Endodermal cell (in vitro differentiated cells): ENCODE measurements around the gene SLC49A4. TPM values are rescaled to one million over a fixed set of nuclear protein-coding genes. Genes with fewer than 3 reads are reported as not detected.
"Not testable (repeated sequence)": the region's sequence is repeated elsewhere in the genome, so short reads cannot be mapped to it uniquely, and the experiment has no call there.

Experiments used
- DNase-seq: peaks from one replicate; pipeline ENCODE4 v3.0.0-alpha.2; 2017
- H3K27ac ChIP-seq: 2 replicates; pipeline ENCODE4 v1.5.1; 2013; ENCODE audit warnings: mild to moderate bottlenecking, low read depth, low read length, moderate library complexity
- H3K27me3 ChIP-seq: 2 replicates; pipeline ENCODE4 v1.6.1; 2013; ENCODE audit warnings: mild to moderate bottlenecking, low read length, moderate library complexity; ENCODE audit not compliant: insufficient read depth, control insufficient read depth, poor library complexity, severe bottlenecking
- H3K36me3 ChIP-seq: 2 replicates; pipeline ENCODE4 v1.7.0; 2013; ENCODE audit warnings: mild to moderate bottlenecking, low read length, moderate library complexity; ENCODE audit not compliant: control insufficient read depth, insufficient read depth
- H3K4me1 ChIP-seq: one replicate; pipeline ENCODE4 v1.7.0; 2013; ENCODE audit warnings: low read length; ENCODE audit not compliant: control insufficient read depth, insufficient read depth
- H3K4me3 ChIP-seq: 2 replicates; pipeline ENCODE4 v1.5.1; 2013; ENCODE audit warnings: mild to moderate bottlenecking, low read length, moderate library complexity
- H3K9ac ChIP-seq: 2 replicates; pipeline ENCODE4 v1.6.1; 2013; ENCODE audit warnings: mild to moderate bottlenecking, low read length, moderate library complexity; ENCODE audit not compliant: poor library complexity, severe bottlenecking; ENCODE audit errors: extremely low read depth
- H3K9me3 ChIP-seq: 2 replicates; pipeline ENCODE4 v1.6.1; 2013; ENCODE audit warnings: mild to moderate bottlenecking, low read length, moderate library complexity; ENCODE audit not compliant: control insufficient read depth
- H3K27ac Mint-ChIP-seq: 2 replicates; pipeline ENCODE4 v1.8.0; 2020; ENCODE audit warnings: mixed read lengths
- H3K27me3 Mint-ChIP-seq: 2 replicates; pipeline ENCODE4 v1.8.0; 2021; ENCODE audit warnings: mild to moderate bottlenecking, mixed read lengths; ENCODE audit not compliant: insufficient read depth
- H3K36me3 Mint-ChIP-seq: 2 replicates; pipeline ENCODE4 v1.8.0; 2020; ENCODE audit warnings: low read depth, mixed read lengths
- H3K4me1 Mint-ChIP-seq: 2 replicates; pipeline ENCODE4 v1.8.0; 2020; ENCODE audit warnings: mixed read lengths
- H3K4me3 Mint-ChIP-seq: 2 replicates; pipeline ENCODE4 v1.8.0; 2020; ENCODE audit warnings: mild to moderate bottlenecking, moderate library complexity, mixed read lengths
- H3K9me3 Mint-ChIP-seq: 2 replicates; pipeline ENCODE4 v1.8.0; 2020; ENCODE audit warnings: mild to moderate bottlenecking, mixed read lengths
- CTCF ChIP-seq: fragments of 200-600 bp; sonication (generic); conservative IDR thresholded peaks from 2 replicates; pipeline ENCODE4 v1.5.0; 2021; ENCODE audit warnings: antibody characterized with exemption, mild to moderate bottlenecking
- WGBS, 2 experiments: methylation state at CpG; one replicate each; pipeline versions ENCODE4 v1.1.5 to v1.1.7; 2013; ENCODE audit warnings: missing lambda C conversion rate in 2 of 2, mixed read lengths in 1 of 2; ENCODE audit not compliant: insufficient coverage in 1 of 2, insufficient read length in 1 of 2; 5-methylcytosine and 5-hydroxymethylcytosine counted together
- long read RNA-seq, 4 experiments: library from polyadenylated mRNA in 2 of 4; library from RNA in 1 of 4; library from capped mRNA in 1 of 4; stranded (forward) in 3 of 4; unstranded in 1 of 4; transcript quantifications; one replicate each; pipeline ENCODE4 v2.0.0, GENCODE V29; 2020 to 2021; ENCODE audit warnings: inconsistent platforms in 1 of 4
- polyA plus RNA-seq, 2 experiments: library from polyadenylated mRNA; stranded (reverse); fragments of 50-300 nt; gene quantifications; one replicate each; pipeline ENCODE4 v1.2.3, GENCODE V29; 2013
- total RNA-seq, 2 donors: library from RNA; stranded (reverse); fragmentation: NEBNext Ultra II Directional in 1 of 2; extraction: Animal tissue kit (Norgen Biotek cat#: 25700) in 1 of 2; gene quantifications; 2 replicates in 1 of 2; 3 replicates in 1 of 2; pipeline ENCODE4 v1.2.1, GENCODE V29; 2021

The SLC49A4 gene
- 10 to 100 TPM; 12.2 to 14.9 TPM for total RNA-seq
- polyA plus RNA-seq (2013, experiment 1 of 2) = 12.0 TPM
- polyA plus RNA-seq (2013, experiment 2 of 2) = 11.1 TPM
- long read RNA-seq, experiment 1, transcript DIRC2-201 (9 exons, 3,596 nt) = major isoform, 8 of 14 reads
- long read RNA-seq, experiment 1, partial matches to known transcripts = 4 of 14 reads
- long read RNA-seq, experiment 1, other reads (novel, unspliced or antisense) = 2 of 14 reads
- long read RNA-seq, experiment 2, transcript DIRC2-201 (9 exons, 3,596 nt) = major isoform, 53 of 64 reads
- long read RNA-seq, experiment 2, partial matches to known transcripts = 2 of 64 reads
- long read RNA-seq, experiment 2, other reads (novel, unspliced or antisense) = 7 of 64 reads
- long read RNA-seq, experiment 3, partial matches to known transcripts = 1 of 2 reads
- long read RNA-seq, experiment 3, other reads (novel, unspliced or antisense) = 0 of 2 reads
- long read RNA-seq, experiment 4 = 0 reads

- peak within 1 kb of the TSS; percentile 99 for H3K27ac Mint-ChIP-seq
- Histone ChIP-seq H3K27ac (peak within 1 kb of the TSS; percentile 87), H3K9ac (peak within 1 kb of the TSS; percentile 76), H3K4me3 (peak within 1 kb of the TSS; percentile 91), H3K4me1 (peaks cover 10% of the 10 kb centered on the region), H3K36me3 (no peaks in the 10 kb centered on the region), H3K9me3 (no peaks in the 10 kb centered on the region), H3K27me3 (no peaks in the 10 kb centered on the region)
- H3K4me1 Mint-ChIP-seq = peaks cover 16% of the 10 kb centered on the region
- no peak for TF ChIP-seq CTCF
- peak; percentile 97 for DNase-seq
- no peak within 1 kb of the TSS for H3K4me3 Mint-ChIP-seq
- peaks cover 21% of the 10 kb centered on the region for H3K27me3 Mint-ChIP-seq
- H3K36me3 Mint-ChIP-seq = peaks cover 2% of the 10 kb centered on the region
- H3K9me3 Mint-ChIP-seq = no peaks in the 10 kb centered on the region
- 0% methylated on average over 31 to 84 of the region's 84 CpGs for WGBS, 2 experiments
These were observed at the start of gene SLC49A4 for GRCh38 chr3:122794779-122795673. Gene SLC49A4, plus strand, starts transcription at chr3:122795069. Its CDS starts 124 bp downstream, at chr3:122795193.

GRCh38 chr3:122745369-122746021 is 49.4 kb upstream of the SLC49A4 start:
- WGBS, 2 experiments = 80 to 97% methylated on average over 1 to 4 of the region's 4 CpGs
- Mint-ChIP-seq H3K4me1 (no peaks in the 10 kb centered on the region), H3K9me3 (peaks cover 26% of the 10 kb centered on the region), H3K27me3 (no peaks in the 10 kb centered on the region), H3K27ac (no peak overlapping the region), H3K4me3 (no peak overlapping the region), H3K36me3 (peaks cover 56% of the 10 kb centered on the region)
- Histone ChIP-seq H3K27me3 (no peaks in the 10 kb centered on the region), H3K4me3 (no peak overlapping the region), H3K36me3 (peaks cover 25% of the 10 kb centered on the region), H3K9me3 (peaks cover 18% of the 10 kb centered on the region), H3K4me1 (no peaks in the 10 kb centered on the region), H3K27ac (no peak overlapping the region), H3K9ac (no peak overlapping the region)
- DNase-seq = no peak
- TF ChIP-seq CTCF = no peak

GRCh38 chr3:122747295-122747694 is 47.6 kb upstream of the SLC49A4 start:
- not testable (repeated sequence) for H3K9ac ChIP-seq, H3K4me1 ChIP-seq, H3K27me3 Mint-ChIP-seq, H3K27ac Mint-ChIP-seq, H3K4me3 Mint-ChIP-seq, DNase-seq, H3K4me3 ChIP-seq, H3K27me3 ChIP-seq, H3K4me1 Mint-ChIP-seq, H3K27ac ChIP-seq
- peaks cover 49% of the 10 kb centered on the region for H3K36me3 Mint-ChIP-seq
- Histone ChIP-seq H3K9me3 (peaks cover 18% of the 10 kb centered on the region), H3K36me3 (peaks cover 21% of the 10 kb centered on the region)
- H3K9me3 Mint-ChIP-seq = peaks cover 26% of the 10 kb centered on the region
- WGBS, 2 experiments = 94% methylated on average over 10 of the region's 35 CpGs; no CpG with 5 or more reads in 1 of the 2 experiments
